Brain pericyte (primary cell): ENCODE data around the gene PPP1R14D.

Source experiments
- DNase-seq: peaks from one replicate; pipeline ENCODE4 v3.0.0-alpha.2; 2012; ENCODE audit warnings: low read depth, low spot score

PPP1R14D gene

GRCh38 chr15:40785164-40785563 lies 43.3 kb downstream of the PPP1R14D start:
- DNase-seq: no peak

- no peak for DNase-seq
These were observed 45.8 kb downstream of the PPP1R14D start for GRCh38 chr15:40782609-40783227.

GRCh38 chr15:40776537-40777141 lies 51.9 kb downstream of the PPP1R14D start:
- DNase-seq: no peak

- DNase-seq: no peak
These were observed 52.6 kb downstream of the PPP1R14D start for GRCh38 chr15:40775740-40776536.

- DNase-seq: no peak
These were observed 53.5 kb downstream of the PPP1R14D start for GRCh38 chr15:40775007-40775406.

- no peak for DNase-seq
These were observed 54.6 kb downstream of the PPP1R14D start for GRCh38 chr15:40773902-40774301.

- DNase-seq: no peak
These were observed 55.0 kb downstream of the PPP1R14D start for GRCh38 chr15:40773496-40773895.

GRCh38 chr15:40772014-40772413 lies 56.5 kb downstream of the PPP1R14D start:
- no peak for DNase-seq

GRCh38 chr15:40771242-40771641 lies 57.3 kb downstream of the PPP1R14D start:
- DNase-seq: no peak

- no peak for DNase-seq
These were observed 58.3 kb downstream of the PPP1R14D start for GRCh38 chr15:40770147-40770721.

- no peak for DNase-seq
These were observed 59.0 kb downstream of the PPP1R14D start, which contains the start of gene C15orf62 for GRCh38 chr15:40769274-40770146. Gene C15orf62 (plus strand): TSS chr15:40769980. CDS start chr15:40770496, 516 bp downstream.

- DNase-seq: no peak
These were observed 59.8 kb downstream of the PPP1R14D start for GRCh38 chr15:40768521-40769273.

- DNase-seq: no peak
These were observed 60.5 kb downstream of the PPP1R14D start for GRCh38 chr15:40767838-40768500.

GRCh38 chr15:40766906-40767837 lies 61.3 kb downstream of the PPP1R14D start:
- no peak for DNase-seq

- no peak for DNase-seq
These were observed 62.2 kb downstream of the PPP1R14D start for GRCh38 chr15:40766194-40766815.
